HG02571 (cell line): ENCODE data around the gene ATP13A1.
"Not testable (repeated sequence)": the region's sequence is repeated elsewhere in the genome, so short reads cannot be mapped to it uniquely, and the experiment has no call there.

Experiments
- ATAC-seq: cut with Tn5 transposase; IDR thresholded peaks from one replicate; pipeline ENCODE4 v1.9.1; 2021; ENCODE audit warnings: mild to moderate bottlenecking, moderate library complexity; ENCODE audit not compliant: unreplicated experiment

ATP13A1 gene

GRCh38 chr19:19665420-19665948 is 2.0 kb upstream of the ATP13A1 start:
- not testable (repeated sequence) for ATAC-seq

- ATAC-seq: no peak
Observed at GRCh38 chr19:19662871-19663255, 613 bp downstream of the ATP13A1 start.

GRCh38 chr19:19662344-19662743 is 1.1 kb downstream of the ATP13A1 start:
- ATAC-seq: no peak

GRCh38 chr19:19661675-19662251 is 1.7 kb downstream of the ATP13A1 start:
- ATAC-seq: no peak

GRCh38 chr19:19661141-19661674 is 2.3 kb downstream of the ATP13A1 start:
- ATAC-seq: no peak

- ATAC-seq: no peak
Observed at GRCh38 chr19:19659646-19660245, 3.7 kb downstream of the ATP13A1 start.

GRCh38 chr19:19657397-19657783 is 6.1 kb downstream of the ATP13A1 start:
- ATAC-seq: no peak

- no peak for ATAC-seq
Observed at GRCh38 chr19:19656451-19657396, 6.8 kb downstream of the ATP13A1 start.

GRCh38 chr19:19655641-19656343 is 7.7 kb downstream of the ATP13A1 start:
- no peak for ATAC-seq

- no peak for ATAC-seq
Observed at GRCh38 chr19:19655051-19655594, 8.4 kb downstream of the ATP13A1 start.

- no peak for ATAC-seq
Observed at GRCh38 chr19:19654441-19654840, 9.0 kb downstream of the ATP13A1 start.

- no peak for ATAC-seq
Observed at GRCh38 chr19:19653597-19654147, 9.8 kb downstream of the ATP13A1 start.

- ATAC-seq: no peak
Observed at GRCh38 chr19:19652482-19653295, 10.8 kb downstream of the ATP13A1 start.

GRCh38 chr19:19651076-19651475 is 12.4 kb downstream of the ATP13A1 start:
- ATAC-seq: no peak

GRCh38 chr19:19650331-19650730 is 13.1 kb downstream of the ATP13A1 start:
- ATAC-seq: no peak

GRCh38 chr19:19649580-19649995 is 13.9 kb downstream of the ATP13A1 start:
- ATAC-seq: no peak

GRCh38 chr19:19649155-19649554 is 14.3 kb downstream of the ATP13A1 start:
- ATAC-seq: no peak

GRCh38 chr19:19647037-19647835 is 16.2 kb downstream of the ATP13A1 start:
- ATAC-seq: no peak
